SHP77 (cell line): ENCODE data around the gene ADTRP.
"Not testable (repeated sequence)": the region's sequence is repeated elsewhere in the genome, so short reads cannot be mapped to it uniquely, and the experiment has no call there.

Experiments
- DNase-seq, 2 experiments: peaks; one replicate each; lab custom pipeline; 2025; lab: John Stamatoyannopoulos, UW

The ADTRP gene

DNA sequence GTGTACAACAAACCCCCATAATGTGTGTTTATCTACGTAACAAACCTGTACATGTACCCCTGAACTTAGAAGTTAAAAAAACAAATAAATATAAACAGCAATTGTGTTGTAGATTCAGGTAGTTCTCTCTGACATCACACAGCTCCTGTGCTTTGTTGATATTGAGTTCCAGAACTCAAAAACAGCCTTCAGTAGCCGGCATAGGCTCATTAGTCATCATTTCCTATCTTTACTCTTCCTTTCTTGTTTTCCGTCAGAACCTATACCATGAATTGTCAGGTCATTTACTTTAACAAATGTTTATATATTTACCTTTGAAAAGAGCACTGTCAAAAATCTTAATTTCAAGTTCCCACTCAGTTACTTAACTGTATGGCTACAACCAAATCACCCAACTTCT is 88.8 kb downstream of the ADTRP start:
- DNase-seq: no peak

DNA sequence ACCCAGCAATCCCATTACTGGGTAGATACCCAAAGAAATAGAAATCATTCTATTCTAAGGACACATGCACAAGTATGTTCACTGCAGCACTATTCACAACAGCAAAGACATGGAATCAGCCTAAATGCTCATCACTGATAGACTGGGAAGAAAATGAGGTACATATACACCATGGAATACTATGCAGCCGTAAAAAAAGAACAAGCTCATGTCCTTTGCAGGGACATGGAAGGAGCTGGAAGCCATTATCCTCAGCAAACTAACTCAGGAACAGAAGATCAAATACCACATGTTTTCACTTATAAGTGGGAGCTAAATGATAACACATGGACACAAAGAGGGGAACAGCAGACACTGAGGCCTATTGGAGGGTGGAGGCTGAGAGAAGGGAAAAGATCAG is 89.2 kb downstream of the ADTRP start:
- DNase-seq: not testable (repeated sequence)

DNA sequence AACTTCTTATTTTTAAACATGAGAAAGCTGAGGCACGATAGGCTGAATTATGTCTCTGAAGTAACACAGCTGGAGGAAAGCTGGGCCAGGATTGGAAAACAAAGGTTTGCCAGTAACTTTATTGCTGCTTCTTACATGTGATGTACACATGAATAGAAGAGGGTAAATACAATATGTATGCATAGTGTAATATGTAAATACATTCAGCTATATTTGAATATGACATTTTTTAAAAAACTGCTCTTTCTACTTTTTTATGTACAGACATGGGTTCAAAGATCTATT is 90.2 kb downstream of the ADTRP start:
- no peak for DNase-seq

DNA sequence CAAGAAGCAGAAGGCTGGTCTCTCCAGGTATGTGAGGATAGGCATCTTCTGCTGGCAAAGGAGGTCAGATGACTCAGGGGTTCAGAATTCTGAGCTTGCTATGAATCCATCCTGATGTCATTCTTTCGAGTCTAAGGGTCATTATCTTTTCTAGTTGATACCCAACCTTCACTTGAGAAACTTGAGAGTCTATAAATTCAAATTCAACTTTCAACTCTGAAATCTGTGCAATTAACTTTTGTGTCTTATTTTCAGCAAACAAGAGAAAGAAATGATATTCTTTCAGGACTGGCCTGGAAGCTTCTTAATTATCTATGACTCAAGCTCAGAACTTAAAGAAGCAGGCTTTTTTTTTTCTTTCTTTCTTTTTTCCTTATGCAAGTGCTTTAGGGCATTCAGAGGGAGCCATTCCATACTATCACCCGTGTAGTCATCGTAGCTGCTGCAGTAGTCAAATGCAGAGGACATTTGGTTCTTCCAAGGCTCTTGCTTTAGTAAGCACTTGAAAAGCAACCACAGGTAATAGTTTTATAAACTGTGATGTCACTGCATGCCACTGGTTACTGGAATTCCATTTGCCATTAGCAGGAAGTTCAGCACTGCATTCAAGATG is 93.0 kb downstream of the ADTRP start:
- no peak for DNase-seq

DNA sequence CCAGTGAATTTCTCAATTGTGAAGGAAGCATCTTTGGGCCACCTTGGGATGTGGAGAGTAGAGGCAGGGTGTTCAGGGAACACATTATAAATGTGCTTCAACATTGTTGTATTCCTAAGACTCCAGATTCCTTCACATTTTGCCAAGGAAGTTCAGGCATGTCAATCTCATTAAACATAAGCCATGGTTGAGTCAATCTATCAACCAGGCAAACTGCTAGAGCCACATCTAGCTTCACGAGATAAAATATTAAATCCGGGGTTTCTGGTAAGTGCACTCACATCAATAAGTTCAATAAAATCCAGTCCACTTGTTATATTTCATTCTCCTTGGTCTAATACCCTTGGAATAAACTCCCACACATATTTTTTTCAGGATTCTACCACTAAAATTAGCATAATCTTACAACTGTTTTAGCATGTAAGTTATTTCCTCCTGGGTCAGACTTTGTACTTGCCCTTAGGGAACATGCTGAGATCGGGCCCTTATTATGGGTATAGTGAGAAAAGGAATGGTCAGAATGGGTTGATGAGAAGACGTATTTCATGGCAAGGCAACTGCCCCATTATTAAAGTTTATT is 93.6 kb downstream of the ADTRP start:
- DNase-seq: no peak

DNA sequence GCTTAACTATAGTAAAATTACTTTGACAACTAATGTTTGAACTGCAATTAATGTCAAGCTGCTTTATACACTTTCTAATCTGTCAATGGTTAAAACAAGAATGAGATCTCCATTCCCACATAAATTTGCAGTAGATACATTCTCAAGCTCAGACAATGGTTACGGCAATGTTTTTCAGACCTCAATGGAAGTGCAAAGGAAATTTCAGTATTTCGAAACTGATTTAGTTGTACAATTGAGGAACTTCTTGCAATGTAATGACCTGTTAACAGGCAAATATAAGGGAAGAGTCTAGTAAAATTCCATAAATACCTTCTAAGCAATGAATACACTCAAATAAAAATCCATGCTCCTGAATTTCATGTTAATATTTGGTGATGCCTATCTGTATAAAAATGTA is 94.7 kb downstream of the ADTRP start:
- DNase-seq: no peak

DNA sequence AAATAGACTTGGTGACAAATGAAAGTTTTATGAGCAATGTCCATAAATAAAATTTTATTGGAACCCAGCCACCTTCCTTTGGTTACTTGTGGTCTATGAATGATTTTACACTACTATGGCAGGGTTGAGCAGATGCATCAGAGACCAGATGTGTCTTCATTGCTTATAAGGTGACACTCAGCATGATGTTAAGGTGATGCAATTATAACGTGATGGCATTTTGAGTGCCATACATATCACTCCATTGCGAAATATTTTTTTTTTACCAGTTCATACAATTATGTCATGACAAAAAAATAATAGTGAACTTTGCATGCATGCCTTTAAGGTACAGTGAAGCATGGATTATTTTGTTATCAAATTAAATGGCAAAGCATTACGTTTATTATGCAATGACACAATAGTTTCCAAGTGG is 96.0 kb downstream of the ADTRP start:
- DNase-seq: no peak

DNA sequence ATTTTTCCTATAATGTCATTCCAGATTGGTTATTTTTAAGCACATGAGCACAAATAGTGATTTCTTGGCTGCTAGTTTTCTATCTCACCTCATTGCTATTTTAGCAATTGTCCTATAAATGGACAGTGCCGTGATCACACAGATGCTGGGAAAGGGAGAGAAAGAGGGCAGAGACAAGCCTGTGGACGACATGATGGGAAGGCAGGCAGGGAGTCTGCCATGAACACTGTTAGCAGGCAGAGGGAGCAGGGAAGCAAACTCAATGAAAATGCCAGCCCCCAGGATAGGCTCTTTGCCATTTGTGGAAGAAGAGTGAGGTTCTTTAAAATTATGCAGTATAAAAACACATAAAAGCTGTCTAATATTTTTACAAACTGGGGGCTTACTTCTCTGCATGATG is 96.8 kb downstream of the ADTRP start:
- DNase-seq: no peak

DNA sequence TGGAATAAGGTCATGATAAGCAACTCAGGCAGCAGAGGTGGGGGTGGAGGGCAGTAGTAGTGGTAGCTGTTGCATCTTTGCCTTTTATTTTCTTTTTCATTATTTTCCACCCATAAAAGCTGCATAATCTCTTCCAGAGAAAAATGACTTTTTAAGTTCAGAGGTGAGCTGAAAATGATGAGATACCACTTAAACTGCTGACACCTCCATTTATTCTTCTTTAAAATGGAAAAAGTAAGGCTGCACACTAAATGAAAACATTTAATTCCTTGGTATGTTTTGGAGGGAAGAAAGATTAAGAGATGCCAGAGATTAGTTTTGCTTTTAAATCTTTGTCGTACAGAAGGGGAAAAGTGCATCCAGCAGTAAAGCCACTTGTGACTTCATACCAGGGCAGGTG is 97.2 kb downstream of the ADTRP start:
- DNase-seq: no peak

DNA sequence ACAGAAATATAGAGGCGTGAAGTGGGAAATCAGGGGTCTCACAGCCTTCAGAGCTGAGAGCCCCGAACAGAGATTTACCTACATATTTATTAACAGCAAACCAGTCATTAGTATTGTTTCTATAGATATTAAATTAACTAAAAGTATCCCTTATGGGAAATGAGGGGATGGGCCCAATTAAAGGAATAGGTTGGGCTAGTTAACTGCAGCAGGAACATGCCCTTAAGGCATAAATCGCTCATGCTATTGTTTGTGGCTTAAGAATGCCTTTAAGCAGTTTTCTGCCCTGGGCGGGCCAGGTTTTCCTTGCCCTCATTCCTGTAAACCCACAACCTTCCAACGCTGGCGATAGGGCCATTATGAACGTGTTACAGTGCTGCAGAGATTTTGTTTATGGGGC is 98.1 kb downstream of the ADTRP start:
- DNase-seq: not testable (repeated sequence)

DNA sequence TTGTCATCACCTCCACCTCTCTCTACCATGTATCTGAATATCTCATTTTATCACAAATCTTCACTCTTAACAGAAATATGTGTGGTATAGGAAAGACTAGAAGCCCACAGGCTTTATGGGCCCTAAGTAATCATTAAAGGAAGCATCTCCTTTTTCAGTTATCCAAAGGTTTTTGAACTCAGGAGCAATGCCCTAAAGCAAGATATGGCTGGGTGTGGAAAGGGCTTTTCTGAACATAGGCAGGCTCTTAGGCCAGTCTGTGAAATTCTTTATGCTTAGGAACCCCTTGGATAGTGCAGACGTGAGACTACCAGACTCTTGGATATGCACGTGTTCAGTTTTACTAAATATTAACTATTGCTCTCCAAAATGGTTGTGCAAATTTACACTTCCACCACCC is 99.5 kb downstream of the ADTRP start:
- no peak for DNase-seq

DNA sequence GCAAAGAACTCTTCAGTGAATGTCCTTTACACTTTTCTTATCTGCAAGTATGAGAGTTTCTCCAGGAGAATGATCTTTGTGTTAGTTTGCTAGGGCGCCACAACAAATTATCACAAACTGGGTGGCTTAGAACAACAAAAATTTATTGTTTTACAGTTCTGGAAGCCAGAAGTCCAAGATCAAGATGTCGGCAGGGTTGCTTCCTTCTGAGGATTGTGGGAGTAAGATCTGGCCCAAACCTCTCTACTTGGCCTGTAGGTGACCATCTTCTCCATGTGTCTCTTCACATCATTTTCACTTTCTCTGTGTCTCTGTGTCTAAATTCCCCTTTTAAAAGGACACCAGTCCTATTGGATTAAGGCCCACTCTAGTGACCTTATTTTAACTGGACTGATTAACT is 103.0 kb downstream of the ADTRP start:
- peak in 1 of 2 experiments; percentile 13 for DNase-seq

DNA sequence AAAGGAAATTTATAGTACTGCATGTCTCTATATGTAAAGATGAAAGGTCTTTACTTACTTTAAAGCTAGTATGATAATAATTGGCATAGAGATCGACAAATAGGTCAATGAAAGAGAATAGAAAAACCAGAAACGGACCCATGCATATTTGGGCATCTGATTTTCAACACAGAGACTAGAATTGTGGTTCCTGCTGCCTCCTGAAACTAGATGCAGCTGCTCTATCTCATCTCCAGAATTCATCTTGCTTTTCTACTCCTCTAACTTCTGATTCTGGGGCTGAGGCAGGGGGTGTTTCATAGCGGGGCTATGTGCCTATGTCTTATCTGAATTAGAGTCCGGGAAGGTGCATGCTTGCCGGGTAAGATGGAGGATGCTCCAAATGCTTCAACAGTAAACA is 105.9 kb downstream of the ADTRP start:
- no peak for DNase-seq

DNA sequence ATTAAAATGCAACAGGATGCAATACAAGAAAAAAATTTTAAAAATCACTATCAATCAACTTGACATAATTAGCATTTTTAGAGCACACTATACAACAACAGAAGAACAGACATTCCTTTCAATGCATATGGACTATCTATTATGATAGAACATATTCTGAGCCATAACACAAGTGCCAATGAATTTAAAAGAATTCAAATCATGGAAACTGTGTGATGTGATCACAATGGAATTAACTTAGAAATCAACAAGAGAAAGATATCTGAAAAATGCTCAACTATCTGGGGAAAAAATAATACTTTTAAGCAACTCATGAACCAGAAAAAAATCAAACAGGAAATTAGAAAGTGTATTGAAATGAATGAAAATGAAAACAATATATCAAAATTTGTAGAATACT is 106.3 kb downstream of the ADTRP start:
- no peak for DNase-seq

DNA sequence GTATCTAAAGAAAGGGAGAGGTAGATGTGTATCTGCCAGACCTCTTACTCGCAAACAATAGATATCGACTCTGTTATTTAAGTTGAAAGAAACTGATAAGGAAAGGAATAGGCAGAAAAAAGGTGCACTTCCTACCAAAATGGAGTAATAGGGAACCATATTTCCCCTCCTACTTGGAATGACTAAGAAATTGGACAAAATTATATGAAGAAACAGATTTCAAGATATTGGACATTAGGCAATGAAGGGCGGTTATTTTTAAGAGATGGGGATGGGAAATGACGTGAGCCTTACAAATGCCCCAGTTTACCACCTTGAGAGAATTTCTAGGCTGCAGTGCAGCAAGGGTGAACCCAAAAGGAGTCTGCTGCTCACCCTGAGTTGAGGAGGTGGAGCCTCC is 108.9 kb downstream of the ADTRP start:
- DNase-seq: no peak

DNA sequence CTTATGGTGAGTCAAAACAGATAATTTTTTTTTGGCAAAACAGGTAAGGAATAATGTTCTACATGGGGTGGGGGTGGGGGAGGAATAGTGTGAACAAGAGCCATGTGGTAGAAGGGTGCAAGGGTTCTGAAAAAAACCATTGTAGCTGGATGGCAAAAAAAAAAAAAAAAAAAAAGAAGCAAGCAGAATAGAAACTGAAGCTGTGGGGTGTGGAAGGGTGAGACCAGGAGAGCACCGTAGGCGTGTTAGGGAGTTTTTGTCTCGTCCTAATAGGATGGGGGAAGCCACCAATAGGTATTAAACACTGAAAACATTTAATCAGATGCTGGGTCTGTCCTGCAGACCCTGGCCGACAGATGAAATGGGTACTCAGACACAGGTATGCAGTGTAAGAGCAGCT is 110.1 kb downstream of the ADTRP start:
- no peak for DNase-seq

DNA sequence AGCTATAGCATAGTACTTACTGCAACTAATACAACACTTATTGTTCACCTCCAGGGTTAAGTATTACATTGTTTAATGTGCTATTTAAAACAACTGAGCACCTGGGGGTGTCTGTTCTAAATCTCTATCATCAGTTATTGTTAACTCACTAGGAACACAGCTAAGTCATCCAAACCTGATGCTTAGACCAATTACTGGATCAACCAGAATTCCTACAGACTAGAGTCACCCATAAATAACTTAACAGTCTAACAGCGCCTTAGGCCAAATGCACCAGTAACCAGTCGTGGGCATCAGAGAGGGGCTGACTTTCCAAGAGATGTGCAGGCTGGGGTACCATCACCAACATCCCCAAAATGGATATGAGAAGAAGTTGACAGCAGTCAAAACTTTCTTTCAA is 110.7 kb downstream of the ADTRP start:
- DNase-seq: no peak

DNA sequence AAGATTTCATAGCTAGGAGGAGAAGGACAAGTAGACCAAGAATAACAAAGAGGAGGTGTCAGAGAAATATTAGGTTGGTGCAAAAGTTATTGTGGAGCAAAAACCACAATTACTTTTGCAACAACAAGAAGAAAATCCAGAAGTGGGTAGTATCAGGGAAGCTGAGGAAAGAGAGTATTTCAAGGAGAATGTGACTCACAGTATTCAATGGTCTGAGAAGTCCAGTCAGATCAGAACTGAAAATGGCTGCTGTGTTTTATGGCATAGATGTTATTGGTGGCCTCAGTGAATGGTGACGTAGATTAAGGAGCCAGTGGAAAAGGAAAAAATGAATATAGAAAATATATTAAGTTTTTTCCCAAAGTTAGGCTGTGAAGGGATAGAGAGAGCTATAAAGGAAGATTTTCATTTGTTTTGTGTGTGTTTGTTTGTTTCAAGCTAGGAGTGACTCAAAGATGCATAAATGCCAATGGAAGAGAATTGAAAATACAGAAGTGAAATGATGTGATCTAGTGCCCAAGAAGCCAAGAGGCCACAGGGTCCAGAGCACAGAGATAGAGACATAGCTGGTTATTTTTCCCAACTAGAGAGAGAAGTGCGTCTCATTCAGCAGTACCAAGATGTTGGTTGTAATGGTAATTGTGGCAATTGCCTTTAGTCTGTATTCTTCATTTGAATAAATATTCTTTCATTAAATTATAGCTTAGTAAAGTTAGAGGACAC is 112.8 kb downstream of the ADTRP start:
- DNase-seq: no peak
